AG04450 (cell line): Measurements from ENCODE around the gene TCERG1. TPM values are rescaled to one million over a fixed set of nuclear protein-coding genes. Genes with fewer than 3 reads are reported as not detected.

Experiments
- CTCF ChIA-PET: fragments of 300-600, 350-600 bp; formaldehyde crosslinking; extraction: SDS; loops from one replicate; lab custom pipeline; 2022; ENCODE audit warnings: antibody characterized with exemption, inconsistent platforms; lab: Charles Lee
- POLR2A ChIA-PET: fragments of 350-600 bp; formaldehyde crosslinking; extraction: SDS; loops from one replicate; lab custom pipeline; 2021; ENCODE audit warnings: antibody characterized with exemption, inconsistent platforms; lab: Yijun Ruan, JAX
- DNase-seq: peaks from one replicate; pipeline ENCODE4 v3.0.0-alpha.2; 2011; ENCODE audit warnings: low read depth, low spot score
- H3K27ac ChIP-seq: one replicate; pipeline ENCODE4 v1.5.1; 2012; ENCODE audit warnings: low read depth, low read length, control low read depth
- H3K27me3 ChIP-seq: one replicate; pipeline ENCODE4 v1.6.0; 2012; ENCODE audit warnings: low read length; ENCODE audit not compliant: control insufficient read depth, insufficient read depth
- H3K4me3 ChIP-seq: 2 replicates; pipeline ENCODE4 v1.5.1; 2011; ENCODE audit warnings: mild to moderate bottlenecking, low read depth, low read length, control low read depth
- H3K9me3 ChIP-seq: 2 replicates; pipeline ENCODE4 v1.5.1; 2012; ENCODE audit warnings: low read length; ENCODE audit not compliant: control insufficient read depth, insufficient read depth
- polyA minus RNA-seq: library from RNA; depleted of rRNA, polyadenylated mRNA; stranded (reverse); fragments of >200 nt; gene quantifications from 2 replicates; pipeline ENCODE4 v1.2.3, GENCODE V29; 2011; rRNA and poly(A)+ RNA removed
- polyA plus RNA-seq: library from polyadenylated mRNA; depleted of rRNA; stranded (reverse); fragments of >200 nt; gene quantifications from 2 replicates; pipeline ENCODE4 v1.2.3, GENCODE V29; 2011; rRNA removed
- TF ChIP-seq, protein P1 (sequence below): IDR thresholded peaks from 2 replicates; pipeline ENCODE4 v1.5.1; 2011; ENCODE audit warnings: low read depth, low read length, control low read depth, inconsistent platforms

The TCERG1 gene
- 43.1 and 46.4 TPM in 2 replicates for polyA plus RNA-seq
- polyA minus RNA-seq: 78.2 and 83.5 TPM in 2 replicates

DNA sequence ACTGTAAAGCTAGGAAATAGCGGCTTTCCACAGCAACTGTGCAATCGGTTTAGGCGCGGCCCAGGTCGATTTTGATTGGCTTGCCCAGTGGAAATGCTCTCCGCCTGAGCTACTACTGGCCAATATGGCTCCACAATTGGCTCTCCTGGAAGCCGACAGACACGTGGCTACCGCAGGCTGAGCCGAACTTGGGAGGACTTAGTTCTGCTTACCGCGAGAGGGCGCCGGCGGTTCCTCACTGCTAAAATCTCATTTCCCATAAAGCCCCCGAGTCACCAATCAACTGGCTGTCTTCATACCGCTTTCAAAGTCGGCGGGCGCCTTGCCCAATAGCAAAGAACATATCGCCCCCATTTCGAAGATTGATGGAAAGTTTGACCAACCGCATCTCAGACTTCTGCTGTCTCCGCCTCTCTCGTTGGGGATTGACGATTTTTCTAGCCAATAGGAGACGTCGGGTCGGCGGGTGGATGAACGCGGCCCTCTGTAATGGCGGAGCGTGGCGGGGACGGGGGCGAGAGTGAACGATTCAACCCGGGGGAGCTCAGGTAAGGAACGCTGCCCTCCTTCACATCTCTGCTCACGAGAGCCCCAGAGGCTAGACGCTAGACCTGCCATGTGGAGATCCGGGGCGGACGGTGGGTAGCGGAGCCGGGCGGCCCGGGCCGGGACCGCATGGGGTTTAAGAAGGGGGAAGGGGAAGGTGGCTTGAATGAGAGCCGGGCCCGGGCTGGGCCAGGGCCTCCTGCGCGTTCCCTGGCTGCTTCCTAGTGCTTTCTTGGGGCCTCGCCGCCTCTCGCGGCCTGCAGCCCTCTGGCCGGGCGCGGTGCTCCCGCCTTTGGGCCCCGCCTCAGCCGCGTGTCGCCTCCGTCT, at the start of gene TCERG1:
TCERG1 (plus strand) TSS at position 473 of the 873 bp plus-strand sequence; CDS start at position 490, 17 bp downstream.
- ChIA-PET POLR2A (no interaction called here), CTCF (interaction anchor here (0.6 to 2.2 kb wide), 35 partner anchors 8 to 1131 kb away, joined by 3 to 23 read pairs (median 4); partner anchors contain the start of gene GPR151)

DNA sequence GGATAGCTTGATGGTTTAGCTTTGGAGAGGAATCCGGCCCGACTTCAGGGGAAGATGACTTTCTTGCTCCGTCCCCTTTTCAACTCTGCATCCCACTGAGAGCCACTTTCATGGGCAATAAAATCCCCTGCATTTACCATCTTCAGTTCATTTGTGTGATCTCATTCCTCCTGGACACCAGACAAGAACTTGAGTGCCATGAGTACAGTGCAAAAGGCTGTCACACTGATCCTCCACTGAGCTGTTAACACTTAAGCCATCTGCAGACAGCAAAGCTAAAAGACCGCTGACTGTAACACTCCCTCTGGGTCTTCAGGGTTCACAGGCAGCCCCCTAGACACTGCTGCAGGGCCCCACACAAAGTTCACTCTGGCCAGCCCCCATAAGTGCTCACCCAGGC, 48.3 kb upstream of the TCERG1 start:
- Histone ChIP-seq H3K4me3 (no peak overlapping the region), H3K27ac (no peak overlapping the region), H3K27me3 (peaks cover 6% of the 10 kb centered on the region), H3K9me3 (no peaks in the 10 kb centered on the region)
- POLR2A ChIA-PET: no interaction called here
- no peak for DNase-seq
- CTCF ChIA-PET: no interaction called here
- TF ChIP-seq, protein P1, sequence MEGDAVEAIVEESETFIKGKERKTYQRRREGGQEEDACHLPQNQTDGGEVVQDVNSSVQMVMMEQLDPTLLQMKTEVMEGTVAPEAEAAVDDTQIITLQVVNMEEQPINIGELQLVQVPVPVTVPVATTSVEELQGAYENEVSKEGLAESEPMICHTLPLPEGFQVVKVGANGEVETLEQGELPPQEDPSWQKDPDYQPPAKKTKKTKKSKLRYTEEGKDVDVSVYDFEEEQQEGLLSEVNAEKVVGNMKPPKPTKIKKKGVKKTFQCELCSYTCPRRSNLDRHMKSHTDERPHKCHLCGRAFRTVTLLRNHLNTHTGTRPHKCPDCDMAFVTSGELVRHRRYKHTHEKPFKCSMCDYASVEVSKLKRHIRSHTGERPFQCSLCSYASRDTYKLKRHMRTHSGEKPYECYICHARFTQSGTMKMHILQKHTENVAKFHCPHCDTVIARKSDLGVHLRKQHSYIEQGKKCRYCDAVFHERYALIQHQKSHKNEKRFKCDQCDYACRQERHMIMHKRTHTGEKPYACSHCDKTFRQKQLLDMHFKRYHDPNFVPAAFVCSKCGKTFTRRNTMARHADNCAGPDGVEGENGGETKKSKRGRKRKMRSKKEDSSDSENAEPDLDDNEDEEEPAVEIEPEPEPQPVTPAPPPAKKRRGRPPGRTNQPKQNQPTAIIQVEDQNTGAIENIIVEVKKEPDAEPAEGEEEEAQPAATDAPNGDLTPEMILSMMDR: no peak

More for the DNA sequence above, at the start of gene TCERG1:
- TF ChIP-seq, protein P1: peak; percentile 75
- H3K9me3 ChIP-seq: peaks cover 2% of the 10 kb centered on the region; the same call in 1 of the 2 replicates
- peak within 1 kb of the TSS; percentile 93 for H3K4me3 ChIP-seq
- DNase-seq: peak; percentile 100
- no peaks in the 10 kb centered on the region for H3K27me3 ChIP-seq
- H3K27ac ChIP-seq: peak within 1 kb of the TSS; percentile 83

DNA sequence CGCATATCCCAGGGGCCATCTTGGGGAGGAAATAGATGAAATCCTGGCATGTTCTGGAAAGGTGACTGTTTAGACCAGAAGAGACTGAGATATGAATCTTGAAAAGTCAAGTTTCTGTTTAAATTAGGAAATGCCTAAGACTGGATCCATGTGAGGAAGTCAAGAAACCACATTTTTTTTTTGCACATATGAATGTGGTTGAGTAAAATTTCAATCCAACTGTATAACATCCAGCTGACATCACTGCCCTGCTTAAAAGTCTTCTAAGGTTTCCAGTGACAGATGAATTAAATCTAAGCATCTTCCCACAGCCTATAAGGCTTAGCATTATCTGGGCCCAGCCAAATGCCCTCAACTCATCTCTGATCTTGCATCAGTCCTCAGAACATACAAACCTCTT, 47.7 kb upstream of the TCERG1 start:
- Histone ChIP-seq H3K4me3 (no peak overlapping the region), H3K27ac (no peak overlapping the region), H3K27me3 (peaks cover 6% of the 10 kb centered on the region), H3K9me3 (no peaks in the 10 kb centered on the region)
- TF ChIP-seq, protein P1: no peak
- POLR2A ChIA-PET: no interaction called here
- CTCF ChIA-PET: no interaction called here
- DNase-seq: no peak

DNA sequence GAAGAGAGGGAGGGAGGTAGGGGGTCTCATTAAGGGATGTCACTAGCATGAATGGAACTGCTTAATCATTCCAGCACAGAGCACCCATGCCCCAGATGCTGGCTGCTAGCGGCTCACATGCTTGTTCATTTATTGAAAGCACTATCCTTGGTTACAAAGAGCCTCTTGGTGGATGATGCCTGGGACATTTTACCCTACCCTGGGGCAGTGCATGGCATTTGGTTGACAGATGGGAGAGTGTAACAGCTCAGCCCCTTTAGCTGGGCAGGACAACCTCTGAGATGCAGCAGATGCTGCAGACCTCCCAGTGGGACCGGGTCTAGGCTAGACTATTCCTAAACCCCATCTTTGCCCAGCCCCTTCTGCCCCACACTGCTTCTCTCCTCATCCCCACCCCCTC, 46.9 kb upstream of the TCERG1 start:
- TF ChIP-seq, protein P1: no peak
- POLR2A ChIA-PET: no interaction called here
- Histone ChIP-seq H3K27me3 (peaks cover 6% of the 10 kb centered on the region), H3K4me3 (no peak overlapping the region), H3K9me3 (no peaks in the 10 kb centered on the region), H3K27ac (no peak overlapping the region)
- no peak for DNase-seq
- CTCF ChIA-PET: no interaction called here

DNA sequence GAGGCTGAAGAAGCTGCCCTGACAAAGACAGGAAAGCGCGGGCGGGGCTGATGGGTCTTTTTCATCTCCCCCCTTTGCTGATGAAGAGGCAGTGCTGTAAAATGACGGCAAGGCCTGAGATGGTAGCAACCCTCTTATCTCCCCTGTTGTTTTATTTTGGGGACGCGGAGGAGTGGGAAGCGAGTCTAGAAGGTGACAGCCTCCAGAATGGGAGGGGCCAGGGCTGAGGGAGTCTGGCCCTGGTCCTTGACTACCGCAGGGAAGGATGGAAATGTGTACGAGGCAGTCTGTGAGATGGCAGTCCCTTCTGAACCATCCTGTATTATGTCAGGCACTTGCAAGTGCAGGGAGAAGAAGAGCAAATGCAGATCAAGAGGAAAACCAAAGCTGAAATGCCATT, 46.1 kb upstream of the TCERG1 start:
- no peaks in the 10 kb centered on the region for H3K9me3 ChIP-seq
- H3K27ac ChIP-seq: no peak overlapping the region
- no peak overlapping the region for H3K4me3 ChIP-seq
- ChIA-PET CTCF (no interaction called here), POLR2A (no interaction called here)
- H3K27me3 ChIP-seq: peaks cover 6% of the 10 kb centered on the region
- TF ChIP-seq, protein P1: no peak
- DNase-seq: no peak
